Stimulated activated effector memory CD8-positive, alpha-beta T cell treated with anti-CD3 and anti-CD28 coated beads, Interleukin-12 subunit alpha, Interleukin-12 subunit beta, amount 100 ng/mL, for 72 hours (primary cell): Measurements from ENCODE around the gene KIF17.
"Not testable (repeated sequence)": the region's sequence is repeated elsewhere in the genome, so short reads cannot be mapped to it uniquely, and the experiment has no call there.

Experiments
- ATAC-seq: fragments of 150-1000 bp; cut with Tn5 transposase; 2 replicates; pipeline ENCODE4 v1.10.0; 2021
- DNase-seq, 2 donors: peaks; one replicate each; pipeline ENCODE4 v3.0.0; 2021 to 2022; ENCODE audit warnings: low spot score in 2 of 2
- H3K27ac Mint-ChIP-seq: one replicate; pipeline ENCODE4 v1.8.0; 2022; ENCODE audit warnings: mild to moderate bottlenecking, mixed read lengths
- H3K36me3 Mint-ChIP-seq: one replicate; pipeline ENCODE4 v1.8.0; 2022; ENCODE audit warnings: mild to moderate bottlenecking, mixed read lengths
- H3K4me1 Mint-ChIP-seq: one replicate; pipeline ENCODE4 v1.8.0; 2022; ENCODE audit warnings: mixed read lengths
- H3K4me3 Mint-ChIP-seq: one replicate; pipeline ENCODE4 v1.8.0; 2022; ENCODE audit warnings: mild to moderate bottlenecking, mixed read lengths
- H3K9me3 Mint-ChIP-seq: one replicate; pipeline ENCODE4 v1.8.0; 2022; ENCODE audit warnings: mixed read lengths

The KIF17 gene

GRCh38 chr1:20691872-20692271 lies 25.9 kb downstream of the KIF17 start:
- Mint-ChIP-seq H3K9me3 (no peaks in the 10 kb centered on the region), H3K27ac (no peak overlapping the region), H3K4me1 (peaks cover 11% of the 10 kb centered on the region), H3K4me3 (no peak overlapping the region), H3K36me3 (no peaks in the 10 kb centered on the region)
- DNase-seq (no peak), ATAC-seq (no peak)

- H3K4me3 Mint-ChIP-seq, result no peak overlapping the region
- ATAC-seq (no peak), DNase-seq (no peak)
- H3K4me1 Mint-ChIP-seq, result no peaks in the 10 kb centered on the region
- no peaks in the 10 kb centered on the region for H3K36me3 Mint-ChIP-seq
- H3K27ac Mint-ChIP-seq, result no peak overlapping the region
- H3K9me3 Mint-ChIP-seq, result no peaks in the 10 kb centered on the region
Measured at GRCh38 chr1:20689645-20690056, 28.2 kb downstream of the KIF17 start.

- H3K4me1 Mint-ChIP-seq, result no peaks in the 10 kb centered on the region
- H3K9me3 Mint-ChIP-seq, result no peaks in the 10 kb centered on the region
- DNase-seq (no peak), ATAC-seq (no peak)
- H3K27ac Mint-ChIP-seq, result no peak overlapping the region
- H3K36me3 Mint-ChIP-seq, result no peaks in the 10 kb centered on the region
- no peak overlapping the region for H3K4me3 Mint-ChIP-seq
Measured at GRCh38 chr1:20686883-20687725, 30.7 kb downstream of the KIF17 start.

GRCh38 chr1:20685741-20686140 lies 32.1 kb downstream of the KIF17 start:
- Mint-ChIP-seq H3K27ac (no peak overlapping the region), H3K9me3 (no peaks in the 10 kb centered on the region)

GRCh38 chr1:20685099-20685662 lies 32.6 kb downstream of the KIF17 start:
- ATAC-seq (no peak), DNase-seq (no peak)
- Mint-ChIP-seq H3K4me3 (no peak overlapping the region), H3K36me3 (no peaks in the 10 kb centered on the region), H3K27ac (no peak overlapping the region), H3K9me3 (no peaks in the 10 kb centered on the region), H3K4me1 (no peaks in the 10 kb centered on the region)

More at GRCh38 chr1:20685741-20686140, 32.1 kb downstream of the KIF17 start:
- no peaks in the 10 kb centered on the region for H3K4me1 Mint-ChIP-seq
- ATAC-seq (no peak), DNase-seq (no peak)
- H3K4me3 Mint-ChIP-seq, result no peak overlapping the region
- no peaks in the 10 kb centered on the region for H3K36me3 Mint-ChIP-seq

- Mint-ChIP-seq H3K4me1 (no peaks in the 10 kb centered on the region), H3K27ac (no peak overlapping the region), H3K4me3 (no peak overlapping the region), H3K36me3 (no peaks in the 10 kb centered on the region), H3K9me3 (no peaks in the 10 kb centered on the region)
- DNase-seq, result no peak
- ATAC-seq, result no peak
Measured at GRCh38 chr1:20684651-20685050, 33.2 kb downstream of the KIF17 start.

GRCh38 chr1:20684050-20684620 lies 33.7 kb downstream of the KIF17 start:
- H3K9me3 Mint-ChIP-seq, result no peaks in the 10 kb centered on the region
- no peak for ATAC-seq
- no peaks in the 10 kb centered on the region for H3K4me1 Mint-ChIP-seq
- no peaks in the 10 kb centered on the region for H3K36me3 Mint-ChIP-seq
- H3K27ac Mint-ChIP-seq, result no peak overlapping the region
- H3K4me3 Mint-ChIP-seq, result no peak overlapping the region
- DNase-seq, result no peak

- ATAC-seq, result no peak
- peaks cover 4% of the 10 kb centered on the region for H3K4me1 Mint-ChIP-seq
- peaks cover 2% of the 10 kb centered on the region for H3K36me3 Mint-ChIP-seq
- H3K9me3 Mint-ChIP-seq, result no peaks in the 10 kb centered on the region
- H3K4me3 Mint-ChIP-seq, result no peak overlapping the region
- no peak overlapping the region for H3K27ac Mint-ChIP-seq
- DNase-seq, result no peak
Measured at GRCh38 chr1:20683614-20684013, 34.2 kb downstream of the KIF17 start.

- H3K9me3 Mint-ChIP-seq, result peaks cover 2% of the 10 kb centered on the region
- DNase-seq (no peak), ATAC-seq (no peak)
- peaks cover 13% of the 10 kb centered on the region for H3K4me1 Mint-ChIP-seq
- peaks cover 6% of the 10 kb centered on the region for H3K36me3 Mint-ChIP-seq
- H3K27ac Mint-ChIP-seq, result no peak overlapping the region
- no peak overlapping the region for H3K4me3 Mint-ChIP-seq
Measured at GRCh38 chr1:20682571-20683236, 35.1 kb downstream of the KIF17 start.

GRCh38 chr1:20681999-20682398 lies 35.8 kb downstream of the KIF17 start:
- Mint-ChIP-seq H3K36me3 (peaks cover 6% of the 10 kb centered on the region), H3K4me3 (no peak overlapping the region), H3K9me3 (peaks cover 3% of the 10 kb centered on the region), H3K4me1 (peaks cover 14% of the 10 kb centered on the region), H3K27ac (no peak overlapping the region)
- DNase-seq (no peak), ATAC-seq (no peak)

GRCh38 chr1:20680269-20680668 lies 37.5 kb downstream of the KIF17 start:
- no peak overlapping the region for H3K27ac Mint-ChIP-seq
- peaks cover 11% of the 10 kb centered on the region for H3K36me3 Mint-ChIP-seq
- H3K4me3 Mint-ChIP-seq, result no peak overlapping the region
- no peak for DNase-seq
- peaks cover 3% of the 10 kb centered on the region for H3K9me3 Mint-ChIP-seq
- ATAC-seq, result no peak
- H3K4me1 Mint-ChIP-seq, result peaks cover 14% of the 10 kb centered on the region

GRCh38 chr1:20678599-20678998 lies 39.2 kb downstream of the KIF17 start:
- Mint-ChIP-seq H3K4me3 (no peak overlapping the region), H3K4me1 (peaks cover 14% of the 10 kb centered on the region), H3K36me3 (peaks cover 11% of the 10 kb centered on the region), H3K27ac (no peak overlapping the region), H3K9me3 (peaks cover 3% of the 10 kb centered on the region)
- no peak for DNase-seq
- ATAC-seq, result peak; percentile 37

- H3K4me1 Mint-ChIP-seq, result peaks cover 10% of the 10 kb centered on the region
- not testable (repeated sequence) for DNase-seq, H3K4me3 Mint-ChIP-seq, ATAC-seq, H3K9me3 Mint-ChIP-seq, H3K36me3 Mint-ChIP-seq, H3K27ac Mint-ChIP-seq
Measured at GRCh38 chr1:20673626-20674025, 44.2 kb downstream of the KIF17 start.

- Mint-ChIP-seq H3K27ac (no peak overlapping the region), H3K9me3 (no peaks in the 10 kb centered on the region), H3K4me3 (no peak overlapping the region), H3K4me1 (no peaks in the 10 kb centered on the region), H3K36me3 (peaks cover 5% of the 10 kb centered on the region)
- DNase-seq (no peak), ATAC-seq (no peak)
Measured at GRCh38 chr1:20672265-20672632, 45.6 kb downstream of the KIF17 start.

GRCh38 chr1:20670936-20671335 lies 46.9 kb downstream of the KIF17 start:
- peaks cover 6% of the 10 kb centered on the region for H3K4me1 Mint-ChIP-seq
- DNase-seq (no peak), ATAC-seq (no peak)
- H3K4me3 Mint-ChIP-seq, result no peak overlapping the region
- peaks cover 4% of the 10 kb centered on the region for H3K36me3 Mint-ChIP-seq
- H3K9me3 Mint-ChIP-seq, result no peaks in the 10 kb centered on the region
- H3K27ac Mint-ChIP-seq, result no peak overlapping the region
